Measurements from ENCODE around the gene RNF180.

- peak; percentile 61 for TF ChIP-seq CTCF (IDR thresholded peaks at IDR 0.05; ENCODE audit: low read depth, low read length)
- TF ChIP-seq EZH2phosphoT487 (IDR thresholded peaks at IDR 0.05; ENCODE audit: low read depth) = no peak
Observed at GRCh38 chr5:64147849-64148441, 17.7 kb upstream of the RNF180 start.
